ENCODE results near the gene POLR2H.

DNA sequence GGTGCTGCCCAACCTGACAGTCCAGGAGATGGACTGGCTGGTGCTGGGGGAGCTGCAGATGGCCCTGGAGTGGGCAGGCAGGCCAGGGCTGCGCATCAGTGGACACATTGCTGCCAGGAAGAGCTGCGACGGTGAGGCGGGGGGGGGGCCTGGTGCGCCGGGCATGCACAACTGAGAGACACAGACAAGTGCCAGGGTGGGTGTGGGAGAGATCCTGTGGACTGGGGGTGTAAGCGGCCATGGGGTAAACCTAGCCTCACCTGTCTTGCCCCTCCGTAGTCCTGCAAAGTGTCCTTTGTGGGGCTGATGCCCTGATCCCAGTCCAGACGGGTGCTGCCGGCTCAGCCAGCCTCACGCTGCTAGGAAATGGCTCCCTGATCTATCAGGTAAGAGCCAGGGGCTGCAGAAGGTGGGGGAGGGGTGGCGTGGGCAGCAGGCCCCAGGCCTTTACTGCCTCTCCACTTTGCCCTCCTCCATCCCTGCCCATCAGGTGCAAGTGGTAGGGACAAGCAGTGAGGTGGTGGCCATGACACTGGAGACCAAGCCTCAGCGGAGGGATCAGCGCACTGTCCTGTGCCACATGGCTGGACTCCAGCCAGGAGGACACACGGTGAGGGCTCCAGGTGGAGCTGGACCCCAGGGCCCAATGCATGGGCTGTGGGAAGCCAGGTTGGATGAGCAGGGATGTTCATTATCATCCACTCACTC, 21.7 kb downstream of the POLR2H start:
- TF ChIP-seq, protein P1, sequence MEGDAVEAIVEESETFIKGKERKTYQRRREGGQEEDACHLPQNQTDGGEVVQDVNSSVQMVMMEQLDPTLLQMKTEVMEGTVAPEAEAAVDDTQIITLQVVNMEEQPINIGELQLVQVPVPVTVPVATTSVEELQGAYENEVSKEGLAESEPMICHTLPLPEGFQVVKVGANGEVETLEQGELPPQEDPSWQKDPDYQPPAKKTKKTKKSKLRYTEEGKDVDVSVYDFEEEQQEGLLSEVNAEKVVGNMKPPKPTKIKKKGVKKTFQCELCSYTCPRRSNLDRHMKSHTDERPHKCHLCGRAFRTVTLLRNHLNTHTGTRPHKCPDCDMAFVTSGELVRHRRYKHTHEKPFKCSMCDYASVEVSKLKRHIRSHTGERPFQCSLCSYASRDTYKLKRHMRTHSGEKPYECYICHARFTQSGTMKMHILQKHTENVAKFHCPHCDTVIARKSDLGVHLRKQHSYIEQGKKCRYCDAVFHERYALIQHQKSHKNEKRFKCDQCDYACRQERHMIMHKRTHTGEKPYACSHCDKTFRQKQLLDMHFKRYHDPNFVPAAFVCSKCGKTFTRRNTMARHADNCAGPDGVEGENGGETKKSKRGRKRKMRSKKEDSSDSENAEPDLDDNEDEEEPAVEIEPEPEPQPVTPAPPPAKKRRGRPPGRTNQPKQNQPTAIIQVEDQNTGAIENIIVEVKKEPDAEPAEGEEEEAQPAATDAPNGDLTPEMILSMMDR (conservative IDR thresholded peaks at IDR 0.05 in 1 of 2, IDR thresholded peaks at IDR 0.05 in 1 of 2; ENCODE audit: extremely low read depth in 1 of 2, insufficient read depth in 1 of 2, low read depth in 1 of 2, low read length in 2 of 2) = no peak
- no peak for TF ChIP-seq EZH2 (IDR thresholded peaks at IDR 0.05; ENCODE audit: borderline replicate concordance, low read length)
